Endodermal cell (in vitro differentiated cells): ENCODE results near the gene MICAL3. TPM values are rescaled to one million over a fixed set of nuclear protein-coding genes. Genes with fewer than 3 reads are reported as not detected.
"Not testable (repeated sequence)": the region's sequence is repeated elsewhere in the genome, so short reads cannot be mapped to it uniquely, and the experiment has no call there.

ENCODE experiments used
- DNase-seq: peaks from one replicate; pipeline ENCODE4 v3.0.0-alpha.2; 2017
- H3K27ac ChIP-seq: 2 replicates; pipeline ENCODE4 v1.5.1; 2013; ENCODE audit warnings: mild to moderate bottlenecking, low read depth, low read length, moderate library complexity
- H3K27me3 ChIP-seq: 2 replicates; pipeline ENCODE4 v1.6.1; 2013; ENCODE audit warnings: mild to moderate bottlenecking, low read length, moderate library complexity; ENCODE audit not compliant: insufficient read depth, control insufficient read depth, poor library complexity, severe bottlenecking
- H3K36me3 ChIP-seq: 2 replicates; pipeline ENCODE4 v1.7.0; 2013; ENCODE audit warnings: mild to moderate bottlenecking, low read length, moderate library complexity; ENCODE audit not compliant: control insufficient read depth, insufficient read depth
- H3K4me1 ChIP-seq: one replicate; pipeline ENCODE4 v1.7.0; 2013; ENCODE audit warnings: low read length; ENCODE audit not compliant: control insufficient read depth, insufficient read depth
- H3K4me3 ChIP-seq: 2 replicates; pipeline ENCODE4 v1.5.1; 2013; ENCODE audit warnings: mild to moderate bottlenecking, low read length, moderate library complexity
- H3K9ac ChIP-seq: 2 replicates; pipeline ENCODE4 v1.6.1; 2013; ENCODE audit warnings: mild to moderate bottlenecking, low read length, moderate library complexity; ENCODE audit not compliant: poor library complexity, severe bottlenecking; ENCODE audit errors: extremely low read depth
- H3K9me3 ChIP-seq: 2 replicates; pipeline ENCODE4 v1.6.1; 2013; ENCODE audit warnings: mild to moderate bottlenecking, low read length, moderate library complexity; ENCODE audit not compliant: control insufficient read depth
- H3K27ac Mint-ChIP-seq: 2 replicates; pipeline ENCODE4 v1.8.0; 2020; ENCODE audit warnings: mixed read lengths
- H3K27me3 Mint-ChIP-seq: 2 replicates; pipeline ENCODE4 v1.8.0; 2021; ENCODE audit warnings: mild to moderate bottlenecking, mixed read lengths; ENCODE audit not compliant: insufficient read depth
- H3K36me3 Mint-ChIP-seq: 2 replicates; pipeline ENCODE4 v1.8.0; 2020; ENCODE audit warnings: low read depth, mixed read lengths
- H3K4me1 Mint-ChIP-seq: 2 replicates; pipeline ENCODE4 v1.8.0; 2020; ENCODE audit warnings: mixed read lengths
- H3K4me3 Mint-ChIP-seq: 2 replicates; pipeline ENCODE4 v1.8.0; 2020; ENCODE audit warnings: mild to moderate bottlenecking, moderate library complexity, mixed read lengths
- H3K9me3 Mint-ChIP-seq: 2 replicates; pipeline ENCODE4 v1.8.0; 2020; ENCODE audit warnings: mild to moderate bottlenecking, mixed read lengths
- WGBS, 2 experiments: methylation state at CpG; one replicate each; pipeline versions ENCODE4 v1.1.5 to v1.1.7; 2013; ENCODE audit warnings: missing lambda C conversion rate in 2 of 2, mixed read lengths in 1 of 2; ENCODE audit not compliant: insufficient coverage in 1 of 2, insufficient read length in 1 of 2; 5-methylcytosine and 5-hydroxymethylcytosine counted together
- total RNA-seq, 2 donors: library from RNA; stranded (reverse); fragmentation: NEBNext Ultra II Directional in 1 of 2; extraction: Animal tissue kit (Norgen Biotek cat#: 25700) in 1 of 2; gene quantifications; 2 replicates in 1 of 2; 3 replicates in 1 of 2; pipeline ENCODE4 v1.2.1, GENCODE V29; 2021
- TF ChIP-seq, protein P1 (sequence below): fragments of 200-600 bp; sonication (generic); conservative IDR thresholded peaks from 2 replicates; pipeline ENCODE4 v1.5.0; 2021; ENCODE audit warnings: antibody characterized with exemption, mild to moderate bottlenecking

The MICAL3 gene
- total RNA-seq, 2 donors from 2014 or later = 42.8 to 48.1 TPM

DNA sequence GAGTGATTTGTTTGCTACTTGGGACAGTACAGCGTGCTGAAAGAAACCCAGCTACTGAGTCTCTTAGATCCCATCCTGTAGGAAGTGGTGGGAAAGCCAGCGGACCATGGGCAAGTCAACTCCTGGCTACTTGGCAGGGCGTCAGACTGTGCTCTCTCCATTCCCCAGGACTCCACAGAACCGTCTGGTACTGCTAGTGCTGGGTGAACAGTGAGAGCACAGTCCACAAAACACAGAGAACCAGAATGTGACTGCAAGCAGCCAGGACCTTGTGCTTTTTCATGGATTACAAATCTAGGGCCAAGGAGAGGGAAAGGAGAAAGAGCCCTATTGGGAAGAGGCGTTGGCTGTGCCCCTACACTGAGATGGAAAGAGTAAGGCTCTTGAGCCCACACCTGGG lies 260.3 kb downstream of the MICAL3 start:
- DNase-seq = no peak
- Mint-ChIP-seq H3K9me3 (no peaks in the 10 kb centered on the region), H3K27ac (no peak overlapping the region), H3K27me3 (no peaks in the 10 kb centered on the region), H3K36me3 (no peaks in the 10 kb centered on the region), H3K4me1 (no peaks in the 10 kb centered on the region), H3K4me3 (no peak overlapping the region)
- Histone ChIP-seq H3K9me3 (no peaks in the 10 kb centered on the region), H3K4me1 (no peaks in the 10 kb centered on the region), H3K36me3 (no peaks in the 10 kb centered on the region), H3K4me3 (no peak overlapping the region), H3K27me3 (no peaks in the 10 kb centered on the region), H3K9ac (no peak overlapping the region), H3K27ac (no peak overlapping the region)
- 89 to 90% methylated on average over 4 to 5 of the region's 5 CpGs for WGBS, 2 experiments
- TF ChIP-seq, protein P1, sequence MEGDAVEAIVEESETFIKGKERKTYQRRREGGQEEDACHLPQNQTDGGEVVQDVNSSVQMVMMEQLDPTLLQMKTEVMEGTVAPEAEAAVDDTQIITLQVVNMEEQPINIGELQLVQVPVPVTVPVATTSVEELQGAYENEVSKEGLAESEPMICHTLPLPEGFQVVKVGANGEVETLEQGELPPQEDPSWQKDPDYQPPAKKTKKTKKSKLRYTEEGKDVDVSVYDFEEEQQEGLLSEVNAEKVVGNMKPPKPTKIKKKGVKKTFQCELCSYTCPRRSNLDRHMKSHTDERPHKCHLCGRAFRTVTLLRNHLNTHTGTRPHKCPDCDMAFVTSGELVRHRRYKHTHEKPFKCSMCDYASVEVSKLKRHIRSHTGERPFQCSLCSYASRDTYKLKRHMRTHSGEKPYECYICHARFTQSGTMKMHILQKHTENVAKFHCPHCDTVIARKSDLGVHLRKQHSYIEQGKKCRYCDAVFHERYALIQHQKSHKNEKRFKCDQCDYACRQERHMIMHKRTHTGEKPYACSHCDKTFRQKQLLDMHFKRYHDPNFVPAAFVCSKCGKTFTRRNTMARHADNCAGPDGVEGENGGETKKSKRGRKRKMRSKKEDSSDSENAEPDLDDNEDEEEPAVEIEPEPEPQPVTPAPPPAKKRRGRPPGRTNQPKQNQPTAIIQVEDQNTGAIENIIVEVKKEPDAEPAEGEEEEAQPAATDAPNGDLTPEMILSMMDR = no peak

GRCh38 chr22:17763442-17763841 lies 260.9 kb downstream of the MICAL3 start:
- H3K4me1 Mint-ChIP-seq, H3K27ac ChIP-seq, H3K36me3 ChIP-seq, H3K4me3 Mint-ChIP-seq, H3K9me3 ChIP-seq, H3K4me3 ChIP-seq, H3K9ac ChIP-seq, DNase-seq, H3K36me3 Mint-ChIP-seq, H3K4me1 ChIP-seq, H3K27me3 Mint-ChIP-seq, H3K27me3 ChIP-seq, H3K27ac Mint-ChIP-seq, H3K9me3 Mint-ChIP-seq: not testable (repeated sequence)
- 91 to 92% methylated on average over 8 to 10 of the region's 10 CpGs for WGBS, 2 experiments

DNA sequence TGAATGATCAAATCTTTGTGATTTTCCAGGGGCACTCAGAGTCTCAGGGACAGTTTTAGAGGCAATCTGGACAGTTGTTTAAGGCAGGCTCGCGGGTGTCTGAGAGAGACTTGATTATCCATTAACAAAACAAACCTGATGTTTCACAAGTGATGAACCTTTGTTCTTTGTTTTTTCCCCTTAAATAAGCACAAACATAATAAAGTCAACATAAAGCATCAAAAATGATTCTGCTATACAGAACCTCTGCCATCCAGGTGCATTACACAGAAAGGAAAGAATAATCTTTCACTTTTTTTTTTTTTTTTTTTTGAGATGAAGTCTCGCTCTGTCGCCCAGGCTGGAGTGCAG lies 263.2 kb downstream of the MICAL3 start:
- H3K27me3 ChIP-seq = no peaks in the 10 kb centered on the region
- H3K36me3 ChIP-seq = no peaks in the 10 kb centered on the region
- Mint-ChIP-seq H3K36me3 (no peaks in the 10 kb centered on the region), H3K27ac (no peak overlapping the region), H3K4me3 (no peak overlapping the region), H3K4me1 (no peaks in the 10 kb centered on the region), H3K9me3 (no peaks in the 10 kb centered on the region), H3K27me3 (no peaks in the 10 kb centered on the region)
- 92% methylated on average over 2 of the region's 4 CpGs; no CpG with 5 or more reads in 1 of the 2 experiments for WGBS, 2 experiments
- no peak for DNase-seq
- H3K27ac ChIP-seq = no peak overlapping the region
- TF ChIP-seq, protein P1 = no peak
- no peak overlapping the region for H3K9ac ChIP-seq
- no peaks in the 10 kb centered on the region for H3K9me3 ChIP-seq
- no peaks in the 10 kb centered on the region for H3K4me1 ChIP-seq
- H3K4me3 ChIP-seq = no peak overlapping the region

GRCh38 chr22:17754233-17754925 lies 270.0 kb downstream of the MICAL3 start:
- no peaks in the 10 kb centered on the region for H3K9me3 Mint-ChIP-seq
- peak; percentile 73 for DNase-seq
- no peaks in the 10 kb centered on the region for H3K27me3 Mint-ChIP-seq
- Histone ChIP-seq H3K9me3 (no peaks in the 10 kb centered on the region), H3K27ac (no peak overlapping the region), H3K4me3 (no peak overlapping the region), H3K4me1 (no peaks in the 10 kb centered on the region), H3K9ac (no peak overlapping the region), H3K36me3 (no peaks in the 10 kb centered on the region), H3K27me3 (no peaks in the 10 kb centered on the region)
- H3K4me1 Mint-ChIP-seq = no peaks in the 10 kb centered on the region
- 87 to 88% methylated on average over 7 to 14 of the region's 14 CpGs for WGBS, 2 experiments
- H3K4me3 Mint-ChIP-seq = no peak overlapping the region
- H3K27ac Mint-ChIP-seq = no peak overlapping the region
- H3K36me3 Mint-ChIP-seq = no peaks in the 10 kb centered on the region
- TF ChIP-seq, protein P1 = peak; percentile 71
